Fibroblast of villous mesenchyme (primary cell): ENCODE data around the gene SKIC2. TPM values are rescaled to one million over a fixed set of nuclear protein-coding genes. Genes with fewer than 3 reads are reported as not detected.

ENCODE experiments used
- DNase-seq: peaks from one replicate; pipeline ENCODE4 v3.0.0-alpha.2; 2010; ENCODE audit warnings: low read depth
- H3K4me3 ChIP-seq: 2 replicates; pipeline ENCODE4 v1.5.1; 2011; ENCODE audit warnings: low read depth, mild to moderate bottlenecking, low read length
- total RNA-seq: library from RNA; depleted of rRNA; stranded (reverse); fragments of >200 nt; gene quantifications from 2 replicates; pipeline ENCODE4 v1.2.3, GENCODE V29; 2012
- TF ChIP-seq, protein P1 (sequence below): IDR thresholded peaks from 2 replicates; pipeline ENCODE4 v1.5.1; 2012; ENCODE audit warnings: low read depth, mild to moderate bottlenecking, low read length; ENCODE audit not compliant: insufficient read depth

SKIC2 gene
- total RNA-seq, 1 donor, result 52.2 TPM

GRCh38 chr6:31958412-31958740 lies 599 bp upstream of the SKIC2 start:
- peak overlapping the region; percentile 94 for H3K4me3 ChIP-seq
- TF ChIP-seq, protein P1, sequence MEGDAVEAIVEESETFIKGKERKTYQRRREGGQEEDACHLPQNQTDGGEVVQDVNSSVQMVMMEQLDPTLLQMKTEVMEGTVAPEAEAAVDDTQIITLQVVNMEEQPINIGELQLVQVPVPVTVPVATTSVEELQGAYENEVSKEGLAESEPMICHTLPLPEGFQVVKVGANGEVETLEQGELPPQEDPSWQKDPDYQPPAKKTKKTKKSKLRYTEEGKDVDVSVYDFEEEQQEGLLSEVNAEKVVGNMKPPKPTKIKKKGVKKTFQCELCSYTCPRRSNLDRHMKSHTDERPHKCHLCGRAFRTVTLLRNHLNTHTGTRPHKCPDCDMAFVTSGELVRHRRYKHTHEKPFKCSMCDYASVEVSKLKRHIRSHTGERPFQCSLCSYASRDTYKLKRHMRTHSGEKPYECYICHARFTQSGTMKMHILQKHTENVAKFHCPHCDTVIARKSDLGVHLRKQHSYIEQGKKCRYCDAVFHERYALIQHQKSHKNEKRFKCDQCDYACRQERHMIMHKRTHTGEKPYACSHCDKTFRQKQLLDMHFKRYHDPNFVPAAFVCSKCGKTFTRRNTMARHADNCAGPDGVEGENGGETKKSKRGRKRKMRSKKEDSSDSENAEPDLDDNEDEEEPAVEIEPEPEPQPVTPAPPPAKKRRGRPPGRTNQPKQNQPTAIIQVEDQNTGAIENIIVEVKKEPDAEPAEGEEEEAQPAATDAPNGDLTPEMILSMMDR, result no peak
- DNase-seq, result no peak

GRCh38 chr6:31961616-31962015 lies 2.6 kb downstream of the SKIC2 start:
- TF ChIP-seq, protein P1, result no peak
- DNase-seq, result no peak
- H3K4me3 ChIP-seq, result no peak overlapping the region

- TF ChIP-seq, protein P1, result no peak
- H3K4me3 ChIP-seq, result no peak overlapping the region
- no peak for DNase-seq
Measured at GRCh38 chr6:31963921-31964320, 4.9 kb downstream of the SKIC2 start.

- TF ChIP-seq, protein P1, result no peak
- no peak for DNase-seq
- H3K4me3 ChIP-seq, result no peak overlapping the region
Measured at GRCh38 chr6:31965700-31966099, 6.7 kb downstream of the SKIC2 start.

- H3K4me3 ChIP-seq, result no peak overlapping the region
- no peak for DNase-seq
- TF ChIP-seq, protein P1, result no peak
Measured at GRCh38 chr6:31966506-31966905, 7.5 kb downstream of the SKIC2 start.

GRCh38 chr6:31966997-31967925 lies 8.3 kb downstream of the SKIC2 start:
- no peak overlapping the region for H3K4me3 ChIP-seq

More at GRCh38 chr6:31966997-31967925, 8.3 kb downstream of the SKIC2 start:
- DNase-seq, result no peak
- TF ChIP-seq, protein P1, result no peak
